Measurements from ENCODE around the gene SUPT4H1. TPM values are rescaled to one million over a fixed set of nuclear protein-coding genes. Genes with fewer than 3 reads are reported as not detected.

The SUPT4H1 gene
- total and polyA plus RNA-seq, 3 donors from 2014 or later, result 59.3 to 98.5 (median 64.4) TPM

GRCh38 chr17:58382108-58382871, 30.3 kb upstream of the SUPT4H1 start:
- intact Hi-C loops (cut with DNase I; ENCODE audit: low total_unique reads), result no loop called here
- 38 to 57% methylated on average over 4 of the region's 4 CpGs for WGBS, 2 donors
- H3K36me3 ChIP-seq (ENCODE audit: low read depth, missing control alignments), result no peaks in the 10 kb centered on the region
- no peak for DNase-seq
- peaks cover 4% of the 10 kb centered on the region for H3K4me1 ChIP-seq
- no peaks in the 10 kb centered on the region for H3K9me3 ChIP-seq
- no peak for TF ChIP-seq CTCF (IDR thresholded peaks at IDR 0.05)
- TF ChIP-seq POLR2A (IDR thresholded peaks at IDR 0.05), result no peak
- no peak overlapping the region for H3K4me3 ChIP-seq
- no peaks in the 10 kb centered on the region for H3K27me3 ChIP-seq
- no peak overlapping the region for H3K27ac ChIP-seq

GRCh38 chr17:58381124-58382035, 29.4 kb upstream of the SUPT4H1 start:
- no peak for DNase-seq
- H3K36me3 ChIP-seq (ENCODE audit: low read depth, missing control alignments), result no peaks in the 10 kb centered on the region
- no peak overlapping the region for H3K4me3 ChIP-seq
- no peaks in the 10 kb centered on the region for H3K27me3 ChIP-seq
- H3K4me1 ChIP-seq, result peaks cover 4% of the 10 kb centered on the region
- TF ChIP-seq POLR2A (IDR thresholded peaks at IDR 0.05) (no peak), CTCF (IDR thresholded peaks at IDR 0.05) (no peak)
- intact Hi-C loops (cut with DNase I; ENCODE audit: low total_unique reads), result no loop called here
- WGBS, 2 donors, result 76 to 80% methylated on average over 3 of the region's 3 CpGs
- no peaks in the 10 kb centered on the region for H3K9me3 ChIP-seq
- H3K27ac ChIP-seq, result no peak overlapping the region

GRCh38 chr17:58380207-58381123, 28.5 kb upstream of the SUPT4H1 start:
- H3K4me1 ChIP-seq, result peaks cover 4% of the 10 kb centered on the region
- H3K36me3 ChIP-seq (ENCODE audit: low read depth, missing control alignments), result no peaks in the 10 kb centered on the region
- no peak overlapping the region for H3K27ac ChIP-seq
- H3K27me3 ChIP-seq, result no peaks in the 10 kb centered on the region
- no peak for DNase-seq
- H3K4me3 ChIP-seq, result no peak overlapping the region
- intact Hi-C loops (cut with DNase I; ENCODE audit: low total_unique reads), result no loop called here
- 96 to 97% methylated on average over 5 of the region's 5 CpGs for WGBS, 2 donors
- TF ChIP-seq CTCF (IDR thresholded peaks at IDR 0.05), result no peak
- no peak for TF ChIP-seq POLR2A (IDR thresholded peaks at IDR 0.05)
- no peaks in the 10 kb centered on the region for H3K9me3 ChIP-seq

- H3K27ac ChIP-seq, result no peak overlapping the region
- no peaks in the 10 kb centered on the region for H3K27me3 ChIP-seq
- no peaks in the 10 kb centered on the region for H3K36me3 ChIP-seq (ENCODE audit: low read depth, missing control alignments)
- peaks cover 4% of the 10 kb centered on the region for H3K4me1 ChIP-seq
- 83 to 86% methylated on average over 3 of the region's 3 CpGs for WGBS, 2 donors
- TF ChIP-seq CTCF (IDR thresholded peaks at IDR 0.05) (no peak), POLR2A (IDR thresholded peaks at IDR 0.05) (no peak)
- no peak for DNase-seq
- H3K4me3 ChIP-seq, result no peak overlapping the region
- intact Hi-C loops (cut with DNase I; ENCODE audit: low total_unique reads), result no loop called here
- H3K9me3 ChIP-seq, result no peaks in the 10 kb centered on the region
These were observed 27.5 kb upstream of the SUPT4H1 start for GRCh38 chr17:58379511-58379824.

All from testis (tissue), 3 donors.